ENCODE data around the gene GBF1. TPM values are rescaled to one million over a fixed set of nuclear protein-coding genes. Genes with fewer than 3 reads are reported as not detected.

The GBF1 gene
- total RNA-seq, 2 donors from 2014 or later: 63.2 to 65.3 TPM

- no peaks in the 10 kb centered on the region for H3K9me3 Mint-ChIP-seq
- H3K4me1 Mint-ChIP-seq (ENCODE audit: low read depth in 2 of 2): peaks cover 43 to 52% of the 10 kb centered on the region in 2 donors
- H3K27ac Mint-ChIP-seq: no peak overlapping the region
These were observed 19.0 kb downstream of the GBF1 start for GRCh38 chr10:102264371-102264770.

GRCh38 chr10:102266670-102267069, 21.3 kb downstream of the GBF1 start:
- H3K36me3 Mint-ChIP-seq: peaks cover 10% of the 10 kb centered on the region
- peaks cover 43 to 54% of the 10 kb centered on the region in 2 donors for H3K4me1 Mint-ChIP-seq (ENCODE audit: low read depth in 2 of 2)
- no peaks in the 10 kb centered on the region for H3K27me3 Mint-ChIP-seq
- no peak overlapping the region for H3K4me3 Mint-ChIP-seq
- ATAC-seq (no peak), DNase-seq (ENCODE audit: low spot score) (no peak)
- H3K27ac Mint-ChIP-seq: peak overlapping the region in 1 of 2 donors; percentile 0
- no peaks in the 10 kb centered on the region for H3K9me3 Mint-ChIP-seq

More at GRCh38 chr10:102264371-102264770, 19.0 kb downstream of the GBF1 start:
- peaks cover 14% of the 10 kb centered on the region for H3K36me3 Mint-ChIP-seq
- ATAC-seq (no peak), DNase-seq (ENCODE audit: low spot score) (no peak)
- no peak overlapping the region for H3K4me3 Mint-ChIP-seq
- H3K27me3 Mint-ChIP-seq: no peaks in the 10 kb centered on the region

- H3K9me3 Mint-ChIP-seq: no peaks in the 10 kb centered on the region
- H3K27ac Mint-ChIP-seq: peak overlapping the region; percentile 0 to 25
- DNase-seq (ENCODE audit: low spot score) (no peak), ATAC-seq (peak; percentile 54 to 59)
- peaks cover 45 to 48% of the 10 kb centered on the region in 2 donors for H3K4me1 Mint-ChIP-seq (ENCODE audit: low read depth in 2 of 2)
- no peaks in the 10 kb centered on the region for H3K27me3 Mint-ChIP-seq
- H3K4me3 Mint-ChIP-seq: no peak overlapping the region
- H3K36me3 Mint-ChIP-seq: peaks cover 10% of the 10 kb centered on the region
These were observed 22.4 kb downstream of the GBF1 start for GRCh38 chr10:102267748-102268147.

- Mint-ChIP-seq H3K27me3 (no peaks in the 10 kb centered on the region), H3K36me3 (peaks cover 10% of the 10 kb centered on the region), H3K9me3 (no peaks in the 10 kb centered on the region), H3K27ac (peak overlapping the region; percentile 0 to 25), H3K4me1 (ENCODE audit: low read depth in 2 of 2) (peaks cover 40 to 52% of the 10 kb centered on the region in 2 donors), H3K4me3 (no peak overlapping the region)
- DNase-seq (ENCODE audit: low spot score) (no peak), ATAC-seq (no peak)
These were observed 23.1 kb downstream of the GBF1 start for GRCh38 chr10:102268375-102268888.

- ATAC-seq (no peak), DNase-seq (ENCODE audit: low spot score) (no peak)
- H3K9me3 Mint-ChIP-seq: no peaks in the 10 kb centered on the region
- no peak overlapping the region for H3K4me3 Mint-ChIP-seq
- peak overlapping the region; percentile 0 to 25 for H3K27ac Mint-ChIP-seq
- peaks cover 10% of the 10 kb centered on the region for H3K36me3 Mint-ChIP-seq
- H3K27me3 Mint-ChIP-seq: no peaks in the 10 kb centered on the region
- peaks cover 43 to 57% of the 10 kb centered on the region in 2 donors for H3K4me1 Mint-ChIP-seq (ENCODE audit: low read depth in 2 of 2)
These were observed 23.7 kb downstream of the GBF1 start for GRCh38 chr10:102269017-102269416.

- H3K9me3 Mint-ChIP-seq: no peaks in the 10 kb centered on the region
- no peaks in the 10 kb centered on the region for H3K27me3 Mint-ChIP-seq
- no peak for DNase-seq (ENCODE audit: low spot score)
- no peak overlapping the region for H3K4me3 Mint-ChIP-seq
- H3K27ac Mint-ChIP-seq: no peak overlapping the region
- no peak for ATAC-seq
- H3K36me3 Mint-ChIP-seq: peaks cover 3% of the 10 kb centered on the region
- H3K4me1 Mint-ChIP-seq (ENCODE audit: low read depth in 2 of 2): peaks cover 13 to 24% of the 10 kb centered on the region in 2 donors
These were observed 28.7 kb downstream of the GBF1 start for GRCh38 chr10:102274062-102274461.

- Mint-ChIP-seq H3K27me3 (no peaks in the 10 kb centered on the region), H3K36me3 (no peaks in the 10 kb centered on the region), H3K4me1 (ENCODE audit: low read depth in 2 of 2) (peaks cover 16 to 26% of the 10 kb centered on the region in 2 donors), H3K27ac (no peak overlapping the region), H3K4me3 (no peak overlapping the region), H3K9me3 (no peaks in the 10 kb centered on the region)
- DNase-seq (ENCODE audit: low spot score) (no peak), ATAC-seq (no peak)
These were observed 30.0 kb downstream of the GBF1 start for GRCh38 chr10:102275343-102275742.

GRCh38 chr10:102279104-102279503, 33.8 kb downstream of the GBF1 start:
- ATAC-seq: no peak
- Mint-ChIP-seq H3K27me3 (no peaks in the 10 kb centered on the region), H3K4me1 (ENCODE audit: low read depth in 2 of 2) (peaks cover 28 to 35% of the 10 kb centered on the region in 2 donors), H3K27ac (no peak overlapping the region), H3K4me3 (no peak overlapping the region), H3K9me3 (no peaks in the 10 kb centered on the region), H3K36me3 (no peaks in the 10 kb centered on the region)
- no peak for DNase-seq (ENCODE audit: low spot score)

- H3K9me3 Mint-ChIP-seq: no peaks in the 10 kb centered on the region
- no peaks in the 10 kb centered on the region for H3K27me3 Mint-ChIP-seq
- peak overlapping the region in 1 of 2 donors; percentile 15 for H3K27ac Mint-ChIP-seq
- DNase-seq (ENCODE audit: low spot score) (no peak), ATAC-seq (no peak)
- peaks cover 35 to 47% of the 10 kb centered on the region in 2 donors for H3K4me1 Mint-ChIP-seq (ENCODE audit: low read depth in 2 of 2)
- no peaks in the 10 kb centered on the region for H3K36me3 Mint-ChIP-seq
- H3K4me3 Mint-ChIP-seq: no peak overlapping the region
These were observed 35.2 kb downstream of the GBF1 start for GRCh38 chr10:102280397-102281101.

- H3K9me3 Mint-ChIP-seq: no peaks in the 10 kb centered on the region
- no peak overlapping the region for H3K4me3 Mint-ChIP-seq
- H3K27me3 Mint-ChIP-seq: no peaks in the 10 kb centered on the region
These were observed 35.8 kb downstream of the GBF1 start for GRCh38 chr10:102281102-102281487.

GRCh38 chr10:102283488-102283887, 38.2 kb downstream of the GBF1 start:
- Mint-ChIP-seq H3K27me3 (no peaks in the 10 kb centered on the region), H3K27ac (peak overlapping the region; percentile 0 to 23), H3K4me3 (peak overlapping the region; percentile 8), H3K9me3 (no peaks in the 10 kb centered on the region), H3K36me3 (no peaks in the 10 kb centered on the region), H3K4me1 (ENCODE audit: low read depth in 2 of 2) (peaks cover 38 to 55% of the 10 kb centered on the region in 2 donors)
- no peak for ATAC-seq
- no peak for DNase-seq (ENCODE audit: low spot score)

More at GRCh38 chr10:102281102-102281487, 35.8 kb downstream of the GBF1 start:
- Mint-ChIP-seq H3K36me3 (no peaks in the 10 kb centered on the region), H3K4me1 (ENCODE audit: low read depth in 2 of 2) (peaks cover 35 to 52% of the 10 kb centered on the region in 2 donors), H3K27ac (peak overlapping the region in 1 of 2 donors; percentile 15)
- ATAC-seq: no peak
- DNase-seq (ENCODE audit: low spot score): no peak

- Mint-ChIP-seq H3K36me3 (no peaks in the 10 kb centered on the region), H3K27ac (peak overlapping the region; percentile 0 to 23), H3K27me3 (no peaks in the 10 kb centered on the region), H3K9me3 (no peaks in the 10 kb centered on the region), H3K4me1 (ENCODE audit: low read depth in 2 of 2) (peaks cover 36 to 52% of the 10 kb centered on the region in 2 donors), H3K4me3 (no peak overlapping the region)
- ATAC-seq (no peak), DNase-seq (ENCODE audit: low spot score) (no peak)
These were observed 38.6 kb downstream of the GBF1 start for GRCh38 chr10:102283890-102284289.

- H3K27me3 Mint-ChIP-seq: no peaks in the 10 kb centered on the region
- H3K4me1 Mint-ChIP-seq (ENCODE audit: low read depth in 2 of 2): peaks cover 39 to 51% of the 10 kb centered on the region in 2 donors
- ATAC-seq: no peak
These were observed 39.2 kb downstream of the GBF1 start for GRCh38 chr10:102284531-102284930.

GRCh38 chr10:102285133-102285532, 39.8 kb downstream of the GBF1 start:
- DNase-seq (ENCODE audit: low spot score): no peak
- Mint-ChIP-seq H3K36me3 (no peaks in the 10 kb centered on the region), H3K27me3 (no peaks in the 10 kb centered on the region), H3K4me1 (ENCODE audit: low read depth in 2 of 2) (peaks cover 34 to 46% of the 10 kb centered on the region in 2 donors), H3K4me3 (no peak overlapping the region), H3K9me3 (no peaks in the 10 kb centered on the region), H3K27ac (no peak overlapping the region)
- no peak for ATAC-seq

More at GRCh38 chr10:102284531-102284930, 39.2 kb downstream of the GBF1 start:
- H3K9me3 Mint-ChIP-seq: no peaks in the 10 kb centered on the region
- no peak overlapping the region for H3K27ac Mint-ChIP-seq
- no peak for DNase-seq (ENCODE audit: low spot score)
- H3K4me3 Mint-ChIP-seq: no peak overlapping the region
- no peaks in the 10 kb centered on the region for H3K36me3 Mint-ChIP-seq
